Adipocyte (in vitro differentiated cells): Measurements from ENCODE around the gene BANP.

Experiments
- DNase-seq: peaks from one replicate; pipeline ENCODE4 v3.0.0-alpha.2; 2015; ENCODE audit warnings: low read depth
- H3K27me3 ChIP-seq: replicated peaks from 2 replicates; pipeline ENCODE4 v1.7.0; 2013; ENCODE audit warnings: mild to moderate bottlenecking, low read length, moderate library complexity; ENCODE audit not compliant: control insufficient read depth, insufficient read depth
- H3K36me3 ChIP-seq: 2 replicates; pipeline ENCODE4 v1.7.0; 2013; ENCODE audit warnings: low read length, mild to moderate bottlenecking, moderate library complexity; ENCODE audit not compliant: control insufficient read depth, insufficient read depth, severe bottlenecking
- H3K4me1 ChIP-seq: 2 replicates; pipeline ENCODE4 v1.7.0; 2013; ENCODE audit warnings: mild to moderate bottlenecking, low read length, moderate library complexity; ENCODE audit not compliant: control insufficient read depth, insufficient read depth
- H3K4me3 ChIP-seq: 2 replicates; pipeline ENCODE4 v1.7.0; 2013; ENCODE audit warnings: mild to moderate bottlenecking, low read length, moderate library complexity
- H3K9ac ChIP-seq: 2 replicates; pipeline ENCODE4 v1.7.0; 2013; ENCODE audit warnings: mild to moderate bottlenecking, low read length, moderate library complexity
- H3K9me3 ChIP-seq: 2 replicates; pipeline ENCODE4 v1.7.0; 2013; ENCODE audit warnings: mild to moderate bottlenecking, low read length, moderate library complexity; ENCODE audit not compliant: control insufficient read depth

The BANP gene

DNA sequence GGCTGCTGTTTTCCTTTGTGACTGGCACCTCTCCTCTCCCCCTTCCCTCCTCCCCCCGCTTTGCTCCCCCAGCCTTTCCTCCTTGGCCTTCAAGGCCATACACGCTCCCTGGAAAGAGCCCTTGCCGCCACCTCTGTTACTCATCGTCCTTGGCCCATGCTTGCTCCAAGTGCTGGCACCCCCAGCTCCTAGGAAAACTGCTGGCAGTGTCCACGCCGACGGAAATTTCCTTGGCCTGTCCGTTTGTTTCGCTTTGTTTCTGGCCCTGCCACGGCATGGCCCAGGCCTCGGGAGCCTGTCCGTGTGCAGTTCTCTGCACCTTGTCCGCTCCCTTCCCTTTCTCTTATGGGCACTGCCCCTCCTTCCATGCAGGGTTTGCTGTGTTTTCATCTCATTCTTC lies 32.9 kb upstream of the BANP start:
- no peaks in the 10 kb centered on the region for H3K36me3 ChIP-seq
- H3K4me3 ChIP-seq, result peak overlapping the region; percentile 58
- no peak for DNase-seq
- H3K9ac ChIP-seq, result peak overlapping the region; percentile 80
- H3K27me3 ChIP-seq, result no peaks in the 10 kb centered on the region
- H3K9me3 ChIP-seq, result no peaks in the 10 kb centered on the region
- H3K4me1 ChIP-seq, result peaks cover 14% of the 10 kb centered on the region

DNA sequence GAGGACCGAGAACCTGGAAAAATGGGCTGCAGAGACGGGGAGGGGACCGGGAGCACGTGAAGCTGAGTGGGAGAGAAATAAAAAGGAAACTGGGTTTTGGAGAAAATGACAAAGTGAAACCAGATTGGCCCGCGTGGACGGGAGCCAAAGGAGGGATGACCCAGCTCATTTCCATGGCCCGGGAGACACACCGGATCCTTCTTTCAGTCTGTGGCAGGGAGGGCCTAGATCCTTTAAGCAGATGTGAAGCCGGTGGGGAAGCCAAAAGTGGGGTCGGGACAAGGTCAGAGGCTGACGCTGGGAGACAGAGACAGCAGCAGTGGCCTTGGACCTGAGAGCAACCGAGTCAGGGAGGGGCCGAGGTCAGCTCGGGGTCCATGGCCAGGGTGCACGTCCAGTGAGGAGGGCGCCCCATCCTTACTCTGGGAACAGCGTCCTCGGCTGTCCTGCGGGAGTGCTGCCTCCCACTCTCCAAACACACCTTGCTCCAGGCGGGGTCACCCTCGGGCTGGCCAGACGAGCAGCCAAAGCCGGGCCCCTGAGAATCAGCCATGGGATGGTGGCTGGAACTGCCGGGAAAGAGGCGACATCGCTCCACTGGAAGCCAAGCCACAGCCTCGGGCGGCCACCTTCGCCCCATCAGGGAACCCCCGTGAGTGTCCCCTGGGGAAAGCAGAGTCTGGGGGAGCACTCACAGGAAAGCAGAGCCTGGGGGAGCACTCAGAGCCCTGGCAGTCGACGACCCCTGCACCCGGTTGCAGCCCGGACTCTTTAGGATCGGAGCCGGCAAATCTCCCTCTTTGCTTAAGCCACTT lies 32.2 kb upstream of the BANP start:
- Histone ChIP-seq H3K27me3 (peaks cover 5% of the 10 kb centered on the region), H3K4me1 (peaks cover 14% of the 10 kb centered on the region), H3K4me3 (peak overlapping the region; percentile 58), H3K9ac (peak overlapping the region; percentile 80), H3K36me3 (no peaks in the 10 kb centered on the region), H3K9me3 (no peaks in the 10 kb centered on the region)
- peak; percentile 18 for DNase-seq

DNA sequence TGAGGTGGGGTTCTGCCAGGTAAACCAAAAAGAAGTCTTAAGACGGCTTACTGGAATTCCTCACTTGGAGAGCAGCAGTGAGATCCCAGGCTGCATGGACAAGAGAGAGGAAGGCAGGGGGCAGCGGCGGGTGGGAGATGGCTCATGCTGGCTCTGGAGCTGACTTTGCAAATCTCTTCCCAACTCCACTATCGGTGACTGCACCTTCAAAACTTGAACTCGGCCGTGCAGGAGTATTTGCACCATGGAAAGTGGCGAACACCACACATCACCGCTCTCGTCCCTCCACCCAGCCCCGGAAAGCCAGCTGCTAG lies 31.6 kb upstream of the BANP start:
- no peak for DNase-seq
- H3K9ac ChIP-seq, result no peak overlapping the region
- H3K4me3 ChIP-seq, result no peak overlapping the region
- no peaks in the 10 kb centered on the region for H3K9me3 ChIP-seq
- no peaks in the 10 kb centered on the region for H3K36me3 ChIP-seq
- H3K4me1 ChIP-seq, result peaks cover 14% of the 10 kb centered on the region
- H3K27me3 ChIP-seq, result peaks cover 10% of the 10 kb centered on the region

DNA sequence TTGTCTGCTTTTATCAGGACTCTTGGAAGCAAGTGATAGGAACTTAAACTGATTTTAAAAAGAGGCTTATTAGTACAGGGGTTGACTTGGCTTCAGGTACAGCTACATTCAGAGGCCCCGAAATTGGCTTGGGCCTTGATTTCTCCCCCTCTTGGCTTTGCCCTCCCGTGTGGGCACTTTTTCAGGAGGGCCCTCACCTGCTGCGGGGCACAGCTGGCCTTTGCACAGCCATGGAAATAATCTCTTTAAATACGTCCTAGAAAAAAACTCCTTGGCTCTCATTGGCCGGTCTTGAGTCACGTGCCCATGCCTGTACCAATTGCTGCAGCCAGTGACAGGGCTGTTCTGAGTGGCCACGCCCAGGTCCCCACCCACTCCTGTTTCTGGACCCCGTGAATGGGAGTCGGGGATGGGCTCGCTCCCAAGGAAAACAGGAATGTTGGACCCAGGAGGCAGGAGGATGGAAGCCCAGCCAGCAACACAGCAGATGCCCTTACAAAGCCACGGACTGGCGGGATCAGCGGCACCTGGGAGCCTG lies 29.9 kb upstream of the BANP start:
- Histone ChIP-seq H3K4me1 (peaks cover 14% of the 10 kb centered on the region), H3K4me3 (no peak overlapping the region), H3K27me3 (peaks cover 19% of the 10 kb centered on the region), H3K9me3 (no peaks in the 10 kb centered on the region), H3K9ac (no peak overlapping the region), H3K36me3 (no peaks in the 10 kb centered on the region)
- no peak for DNase-seq

DNA sequence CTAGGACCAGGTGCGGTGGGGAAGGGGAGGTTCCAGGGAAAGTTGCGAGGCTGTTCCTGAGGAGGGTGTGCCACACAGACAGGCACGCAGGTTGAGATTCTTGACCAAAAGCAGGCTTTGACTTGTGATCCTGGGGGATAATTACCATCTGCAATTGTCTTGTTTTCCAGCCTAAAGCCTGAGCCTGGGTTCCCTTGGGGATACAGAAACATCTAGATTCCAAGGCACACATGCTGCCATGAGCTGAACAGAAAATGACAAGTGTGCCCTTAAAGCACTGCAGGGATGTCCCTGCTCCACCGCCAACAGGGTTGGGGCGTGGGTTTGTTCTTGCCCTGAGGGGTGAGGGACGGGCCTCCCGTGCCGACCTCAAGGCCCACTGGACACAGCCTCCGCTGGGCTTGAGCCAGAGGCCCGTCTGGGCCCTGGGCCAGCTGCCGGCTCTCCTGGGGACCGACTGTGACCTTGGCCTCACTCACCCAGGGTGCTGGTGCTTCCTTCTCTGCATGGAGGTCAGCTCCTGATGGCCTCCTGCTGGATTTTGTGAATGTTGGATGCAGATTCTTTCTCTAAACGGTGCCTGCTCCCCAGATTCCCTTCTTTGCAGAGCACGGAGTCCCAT lies 28.9 kb upstream of the BANP start:
- peaks cover 29% of the 10 kb centered on the region for H3K27me3 ChIP-seq
- H3K4me1 ChIP-seq, result peaks cover 14% of the 10 kb centered on the region
- no peak for DNase-seq
- no peak overlapping the region for H3K9ac ChIP-seq
- no peak overlapping the region for H3K4me3 ChIP-seq
- no peaks in the 10 kb centered on the region for H3K36me3 ChIP-seq
- no peaks in the 10 kb centered on the region for H3K9me3 ChIP-seq

DNA sequence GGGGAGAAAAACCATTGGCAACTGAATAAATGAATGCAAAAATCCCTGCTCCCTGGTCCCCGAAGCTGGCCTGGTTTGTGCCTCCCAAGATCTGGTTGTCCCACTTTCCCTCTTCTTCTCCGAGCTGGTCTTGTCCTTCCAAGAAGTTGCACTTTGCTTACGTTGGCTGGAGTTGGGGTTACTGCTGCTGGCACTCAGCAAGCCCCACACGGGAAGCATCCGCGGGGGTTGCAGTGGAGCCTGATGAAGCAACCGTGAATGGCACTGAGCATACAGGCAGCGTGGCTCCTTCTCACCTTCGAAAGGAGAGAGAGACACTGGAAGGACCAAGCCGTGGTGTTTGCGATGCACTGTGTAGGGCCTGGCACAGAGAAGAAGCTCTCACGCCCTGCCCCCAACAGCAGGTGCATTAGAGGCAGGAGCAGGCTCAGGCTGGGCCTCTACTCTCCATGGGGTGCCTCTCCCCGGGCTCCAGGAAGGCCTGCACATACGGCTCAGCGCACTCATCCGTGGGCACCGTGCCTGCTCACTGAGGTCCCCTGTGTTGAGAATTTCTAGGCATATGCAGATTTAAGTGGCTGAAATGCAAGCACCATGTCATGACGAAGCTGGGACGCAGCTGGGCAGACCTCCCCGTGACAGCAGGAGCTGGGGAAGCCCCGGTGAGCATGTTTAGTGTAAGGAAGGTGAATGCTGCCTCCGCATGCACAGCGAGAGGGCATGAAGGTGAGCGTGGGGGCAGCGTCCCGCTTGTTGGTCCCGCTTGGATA lies 27.0 kb upstream of the BANP start:
- Histone ChIP-seq H3K9ac (no peak overlapping the region), H3K4me3 (no peak overlapping the region), H3K36me3 (no peaks in the 10 kb centered on the region), H3K27me3 (peaks cover 29% of the 10 kb centered on the region), H3K9me3 (no peaks in the 10 kb centered on the region), H3K4me1 (no peaks in the 10 kb centered on the region)
- DNase-seq, result no peak

DNA sequence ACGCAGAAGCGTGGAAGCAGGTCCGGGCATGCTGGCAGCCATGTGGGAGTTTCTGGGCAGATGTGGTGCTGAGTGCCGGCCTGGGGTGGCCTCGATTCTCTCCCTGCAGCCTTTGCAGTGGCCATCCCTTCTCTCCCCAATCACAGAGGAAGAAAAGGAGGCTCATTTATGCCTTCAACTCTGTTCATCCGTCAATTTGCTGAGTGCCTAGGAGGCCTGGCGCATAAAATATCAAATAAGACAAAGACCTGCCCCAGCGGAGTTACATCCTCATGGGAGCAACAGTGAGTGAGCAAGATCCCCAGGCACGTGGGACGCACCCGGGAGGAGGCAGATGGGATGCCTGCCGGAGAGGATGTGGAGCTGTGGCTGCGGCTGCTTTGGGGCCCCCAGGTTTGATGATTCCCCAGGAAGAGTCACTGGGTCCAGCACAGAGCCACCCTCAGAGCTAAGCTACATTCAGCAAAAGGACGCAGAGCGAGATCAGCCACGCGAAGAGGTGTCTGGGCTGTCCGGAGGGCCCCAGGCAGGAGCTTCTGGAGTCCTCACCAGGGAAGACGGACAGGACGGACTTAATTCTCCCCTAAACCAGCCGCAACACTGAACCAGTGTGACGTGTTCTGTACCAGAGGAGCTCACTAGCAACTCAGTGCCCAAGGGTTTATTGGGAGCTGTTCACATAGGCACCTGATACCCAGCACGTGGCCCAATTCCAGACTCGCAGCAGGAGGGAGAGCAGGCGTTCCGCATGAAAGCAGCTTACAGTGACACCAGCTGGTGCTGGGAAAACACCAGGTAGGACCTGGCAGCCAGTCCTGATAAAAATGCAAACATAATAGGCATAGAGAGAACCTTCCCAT lies 26.2 kb upstream of the BANP start:
- Histone ChIP-seq H3K4me1 (no peaks in the 10 kb centered on the region), H3K27me3 (peaks cover 29% of the 10 kb centered on the region), H3K4me3 (no peak overlapping the region), H3K9ac (no peak overlapping the region), H3K9me3 (no peaks in the 10 kb centered on the region), H3K36me3 (no peaks in the 10 kb centered on the region)
- DNase-seq, result no peak

DNA sequence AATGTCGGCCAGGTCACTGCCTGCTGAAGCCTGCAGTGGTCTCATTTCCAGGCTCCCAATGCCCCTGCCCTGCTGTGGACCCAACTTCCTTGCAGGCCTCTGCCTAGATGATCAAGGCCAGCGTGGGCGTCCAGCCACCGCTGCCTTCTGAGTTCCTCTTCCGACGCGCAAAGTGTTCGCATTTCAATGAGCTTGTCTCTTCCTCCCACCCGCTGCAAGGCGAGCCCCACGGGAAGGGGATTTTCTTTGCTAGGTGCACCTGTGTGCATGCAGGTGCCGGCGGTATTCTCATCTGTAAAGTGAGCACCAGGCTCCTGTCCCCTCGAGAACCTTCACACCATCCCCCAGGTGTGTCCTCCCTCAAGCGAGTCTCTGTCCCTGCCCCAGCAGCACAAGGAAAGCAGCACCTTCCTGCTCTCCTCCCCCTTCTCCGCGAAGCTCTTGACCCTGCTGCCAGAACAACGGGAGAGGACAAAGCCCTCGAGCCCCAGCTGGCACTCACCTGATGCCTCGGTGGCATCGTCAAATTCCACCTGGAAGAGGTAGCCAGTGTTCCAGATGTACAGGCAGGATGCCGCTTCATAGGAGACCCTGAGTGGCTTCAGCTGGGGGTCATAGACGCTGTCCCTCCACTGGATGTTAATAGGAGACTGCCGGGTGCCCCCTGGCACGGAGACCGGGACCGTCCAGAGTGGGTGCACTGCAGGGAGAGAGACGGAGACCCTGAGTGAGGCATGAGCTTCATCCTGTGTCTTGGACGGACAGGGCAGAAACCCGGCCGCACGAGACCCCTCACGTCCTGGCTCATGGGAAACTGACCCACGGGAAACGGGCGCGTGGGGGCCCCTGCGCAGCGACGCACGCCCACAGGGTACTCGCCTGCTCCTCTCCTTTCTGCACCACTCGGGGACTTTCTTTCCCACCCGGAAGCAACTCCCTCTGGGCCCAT lies 24.7 kb upstream of the BANP start:
- Histone ChIP-seq H3K9ac (no peak overlapping the region), H3K36me3 (no peaks in the 10 kb centered on the region), H3K27me3 (peaks cover 31% of the 10 kb centered on the region), H3K9me3 (no peaks in the 10 kb centered on the region), H3K4me3 (no peak overlapping the region), H3K4me1 (no peaks in the 10 kb centered on the region)
- DNase-seq, result no peak

DNA sequence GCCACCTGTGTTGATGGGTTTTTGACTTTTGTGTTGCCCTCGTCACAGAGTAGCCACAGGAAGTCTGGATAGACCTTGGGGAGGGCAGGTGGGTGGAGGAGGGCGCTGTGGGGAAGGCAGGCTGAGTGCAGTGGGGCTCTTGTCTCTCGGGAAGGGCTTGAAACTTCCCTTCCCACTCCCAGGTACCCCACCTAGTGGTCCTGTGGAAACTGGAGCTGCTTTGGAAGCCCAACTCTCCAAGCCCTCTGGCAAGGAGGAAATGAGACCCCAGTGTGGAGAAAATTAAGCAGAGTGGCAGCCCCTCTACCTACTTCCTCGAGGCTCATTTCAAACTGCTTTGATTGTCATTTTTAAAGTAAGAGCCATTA lies 24.1 kb upstream of the BANP start:
- peaks cover 36% of the 10 kb centered on the region for H3K27me3 ChIP-seq
- H3K9ac ChIP-seq, result no peak overlapping the region
- no peak overlapping the region for H3K4me3 ChIP-seq
- no peaks in the 10 kb centered on the region for H3K4me1 ChIP-seq
- H3K9me3 ChIP-seq, result no peaks in the 10 kb centered on the region
- no peaks in the 10 kb centered on the region for H3K36me3 ChIP-seq
- no peak for DNase-seq

DNA sequence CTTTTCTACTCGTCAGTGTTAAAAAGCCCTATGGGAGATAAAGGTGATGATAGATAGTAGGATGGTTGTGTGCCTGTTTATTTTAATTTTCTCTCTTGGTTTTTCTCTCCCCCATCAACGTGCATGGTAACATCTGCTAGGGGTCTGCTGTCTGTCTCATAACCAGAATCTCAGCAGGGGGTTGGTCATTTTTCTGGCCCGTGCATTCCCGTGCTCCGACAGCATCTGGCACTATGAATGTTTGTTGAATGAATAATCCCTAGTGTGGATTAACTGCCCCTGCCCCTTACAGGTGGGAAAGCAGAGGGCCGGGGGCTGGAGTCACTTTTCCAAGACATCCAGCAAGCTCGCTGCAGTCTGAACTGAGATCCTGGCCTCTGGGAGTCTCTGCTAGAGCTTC lies 21.2 kb upstream of the BANP start:
- Histone ChIP-seq H3K36me3 (no peaks in the 10 kb centered on the region), H3K4me3 (no peak overlapping the region)

More for the DNA sequence above, 21.2 kb upstream of the BANP start:
- H3K9ac ChIP-seq, result no peak overlapping the region
- DNase-seq, result no peak
- no peaks in the 10 kb centered on the region for H3K4me1 ChIP-seq
- no peaks in the 10 kb centered on the region for H3K9me3 ChIP-seq
- peaks cover 26% of the 10 kb centered on the region for H3K27me3 ChIP-seq
